Thyroid gland (tissue), 4 donors: ENCODE data around the gene AP1S1. TPM values are rescaled to one million over a fixed set of nuclear protein-coding genes. Genes with fewer than 3 reads are reported as not detected.

Experiments
- DNase-seq, 2 donors: peaks; one replicate each; pipeline ENCODE4 v3.0.0-alpha.2; 2019
- H3K27ac ChIP-seq, 3 donors: fragments of 200-600 bp; sonication (generic); 1 replicate in 2 of 3; 2 replicates in 1 of 3; pipeline ENCODE4 v1.5.1; 2016 to 2019; ENCODE audit warnings: mild to moderate bottlenecking in 1 of 3, moderate library complexity in 1 of 3
- H3K27me3 ChIP-seq: fragments of 200-600 bp; sonication (generic); one replicate; pipeline ENCODE4 v1.5.1; 2019
- H3K36me3 ChIP-seq, 2 donors: fragments of 200-600 bp; sonication (generic); one replicate each; pipeline ENCODE4 v1.5.1; 2016 to 2019
- H3K4me1 ChIP-seq, 2 donors: fragments of 200-600 bp; sonication (generic); one replicate each; pipeline ENCODE4 v1.5.1; 2017 to 2019
- H3K4me3 ChIP-seq, 3 donors: fragments of 200-600 bp; sonication (generic); replicated peaks in 1 of 3; 1 replicate in 2 of 3; 2 replicates in 1 of 3; pipeline ENCODE4 v1.5.1; 2016; ENCODE audit warnings: mild to moderate bottlenecking in 1 of 3
- H3K9me3 ChIP-seq: fragments of 200-600 bp; sonication (generic); one replicate; pipeline ENCODE4 v1.5.1; 2017
- POLR2A ChIP-seq, 2 donors: fragments of 450-650 bp; IDR thresholded peaks; one replicate each; pipeline ENCODE4 v1.6.1; 2017; ENCODE audit warnings: antibody characterized with exemption in 2 of 2, mild to moderate bottlenecking in 2 of 2, moderate library complexity in 1 of 2
- WGBS, 2 donors: methylation state at CpG; one replicate each; pipeline ENCODE4 v1.1.5; 2017; 5-methylcytosine and 5-hydroxymethylcytosine counted together
- intact Hi-C: fragments of 100-400 bp; cut with DNase I; formaldehyde crosslinking; loops from one replicate; pipeline ENCODE4 v1.15.1; 2023
- total RNA-seq, 4 donors: library from RNA; depleted of rRNA; stranded (reverse); fragments of >200 nt; gene quantifications; one replicate each; pipeline ENCODE4 v1.2.3, GENCODE V29; 2016
- TF ChIP-seq, protein P1 (sequence below), 6 experiments: fragments of 200-600 bp in 3 of 6; fragments of 450-650 bp in 3 of 6; sonication (generic) in 3 of 6; IDR thresholded peaks; one replicate each; pipeline ENCODE4 v1.5.1; 2016 to 2019; ENCODE audit warnings: antibody characterized with exemption in 6 of 6, mild to moderate bottlenecking in 2 of 6, inconsistent platforms in 1 of 6, moderate library complexity in 1 of 6

AP1S1 gene
- total RNA-seq, 4 donors from 2014 or later = 29.0 to 59.6 (median 41.3) TPM

DNA sequence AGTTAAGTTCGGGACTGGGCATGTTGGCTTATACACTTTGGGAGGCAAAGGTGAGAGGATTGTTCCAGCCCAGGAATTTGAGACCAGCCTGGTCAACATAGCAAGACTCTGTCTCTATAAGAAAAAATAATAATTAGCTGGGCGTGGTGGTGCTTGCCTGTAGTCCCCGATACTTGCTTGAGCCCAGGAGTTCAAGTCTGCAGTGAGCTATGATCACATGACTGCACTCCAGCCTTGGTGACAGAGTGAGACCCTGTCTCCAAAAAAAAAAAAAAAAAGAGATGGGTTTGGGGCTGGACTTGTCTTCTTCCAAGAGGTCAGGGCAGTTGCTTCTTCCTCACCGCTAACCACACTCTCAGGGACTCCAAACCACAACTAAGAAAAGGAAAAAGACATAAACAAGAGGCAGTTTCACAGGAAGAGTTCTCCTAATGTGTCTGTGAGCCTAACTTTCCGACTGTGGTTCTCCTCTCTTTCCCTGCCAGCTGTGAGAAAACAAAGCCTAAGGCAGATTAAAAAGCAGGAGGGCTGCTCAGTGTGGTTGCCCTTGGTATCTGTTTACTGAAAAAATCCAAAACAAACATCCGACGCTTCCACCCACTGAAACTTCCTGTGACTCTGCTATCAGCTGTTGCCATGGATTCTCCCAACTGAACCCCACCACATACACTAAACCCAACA is 29.8 kb upstream of the AP1S1 start:
- no peaks in the 10 kb centered on the region for H3K9me3 ChIP-seq
- WGBS, 2 donors = 58 to 76% methylated on average over 7 of the region's 7 CpGs
- H3K27me3 ChIP-seq = no peaks in the 10 kb centered on the region
- intact Hi-C loops = no loop called here
- no peak for DNase-seq
- H3K27ac ChIP-seq = peak overlapping the region in 2 of 3 donors; percentile 21 to 22
- H3K4me3 ChIP-seq = no peak overlapping the region
- H3K4me1 ChIP-seq = peaks cover 21 to 39% of the 10 kb centered on the region in 2 donors
- no peaks in the 10 kb centered on the region for H3K36me3 ChIP-seq
- no peak for TF ChIP-seq POLR2A (IDR thresholded peaks at IDR 0.05)
- TF ChIP-seq, protein P1, sequence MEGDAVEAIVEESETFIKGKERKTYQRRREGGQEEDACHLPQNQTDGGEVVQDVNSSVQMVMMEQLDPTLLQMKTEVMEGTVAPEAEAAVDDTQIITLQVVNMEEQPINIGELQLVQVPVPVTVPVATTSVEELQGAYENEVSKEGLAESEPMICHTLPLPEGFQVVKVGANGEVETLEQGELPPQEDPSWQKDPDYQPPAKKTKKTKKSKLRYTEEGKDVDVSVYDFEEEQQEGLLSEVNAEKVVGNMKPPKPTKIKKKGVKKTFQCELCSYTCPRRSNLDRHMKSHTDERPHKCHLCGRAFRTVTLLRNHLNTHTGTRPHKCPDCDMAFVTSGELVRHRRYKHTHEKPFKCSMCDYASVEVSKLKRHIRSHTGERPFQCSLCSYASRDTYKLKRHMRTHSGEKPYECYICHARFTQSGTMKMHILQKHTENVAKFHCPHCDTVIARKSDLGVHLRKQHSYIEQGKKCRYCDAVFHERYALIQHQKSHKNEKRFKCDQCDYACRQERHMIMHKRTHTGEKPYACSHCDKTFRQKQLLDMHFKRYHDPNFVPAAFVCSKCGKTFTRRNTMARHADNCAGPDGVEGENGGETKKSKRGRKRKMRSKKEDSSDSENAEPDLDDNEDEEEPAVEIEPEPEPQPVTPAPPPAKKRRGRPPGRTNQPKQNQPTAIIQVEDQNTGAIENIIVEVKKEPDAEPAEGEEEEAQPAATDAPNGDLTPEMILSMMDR (IDR thresholded peaks at IDR 0.05) = no peak

- WGBS, 2 donors = 17 to 41% methylated on average over 7 to 15 of the region's 15 CpGs
- H3K4me1 ChIP-seq = peaks cover 21 to 39% of the 10 kb centered on the region in 2 donors
- peak overlapping the region; percentile 29 to 83 (median 75) for H3K27ac ChIP-seq
- intact Hi-C loops = no loop called here
- TF ChIP-seq, protein P1 (IDR thresholded peaks at IDR 0.05) = no peak
- no peak for TF ChIP-seq POLR2A (IDR thresholded peaks at IDR 0.05)
- no peak overlapping the region for H3K4me3 ChIP-seq
- peak; percentile 63 to 64 for DNase-seq
- no peaks in the 10 kb centered on the region for H3K27me3 ChIP-seq
- no peaks in the 10 kb centered on the region for H3K9me3 ChIP-seq
- H3K36me3 ChIP-seq = no peaks in the 10 kb centered on the region
Measured at GRCh38 chr7:101125989-101126650, 28.2 kb upstream of the AP1S1 start.

DNA sequence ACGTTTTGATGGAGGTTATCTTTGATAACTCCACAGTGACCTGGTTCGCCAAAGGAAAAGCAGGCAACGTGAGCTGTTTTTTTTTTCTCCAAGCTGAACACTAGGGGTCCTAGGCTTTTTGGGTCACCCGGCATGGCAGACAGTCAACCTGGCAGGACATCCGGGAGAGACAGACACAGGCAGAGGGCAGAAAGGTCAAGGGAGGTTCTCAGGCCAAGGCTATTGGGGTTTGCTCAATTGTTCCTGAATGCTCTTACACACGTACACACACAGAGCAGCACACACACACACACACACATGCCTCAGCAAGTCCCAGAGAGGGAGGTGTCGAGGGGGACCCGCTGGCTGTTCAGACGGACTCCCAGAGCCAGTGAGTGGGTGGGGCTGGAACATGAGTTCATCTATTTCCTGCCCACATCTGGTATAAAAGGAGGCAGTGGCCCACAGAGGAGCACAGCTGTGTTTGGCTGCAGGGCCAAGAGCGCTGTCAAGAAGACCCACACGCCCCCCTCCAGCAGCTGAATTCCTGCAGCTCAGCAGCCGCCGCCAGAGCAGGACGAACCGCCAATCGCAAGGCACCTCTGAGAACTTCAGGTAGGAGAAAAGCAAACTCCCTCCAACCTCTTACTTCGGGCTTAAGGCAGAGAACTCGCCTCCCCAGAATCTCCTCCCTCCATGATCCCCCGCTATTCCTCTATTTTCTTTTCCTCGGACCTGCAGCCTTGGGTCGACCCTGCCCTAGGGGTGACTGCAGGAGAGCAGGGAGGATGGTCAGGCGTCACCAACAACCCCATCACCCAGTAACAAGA is 27.4 kb upstream of the AP1S1 start, which contains the start of gene SERPINE1:
Gene SERPINE1, plus strand, starts transcription at position 454 of the 809 bp plus-strand sequence. CDS start 1,290 bp downstream, outside the sequence.
- intact Hi-C loops = no loop called here
- Histone ChIP-seq H3K27me3 (no peaks in the 10 kb centered on the region), H3K4me1 (peaks cover 21 to 38% of the 10 kb centered on the region in 2 donors), H3K9me3 (no peaks in the 10 kb centered on the region), H3K36me3 (no peaks in the 10 kb centered on the region), H3K27ac (peak within 1 kb of the TSS; percentile 29 to 83 (median 75)), H3K4me3 (no peak within 1 kb of the TSS)
- 1 to 5% methylated on average over 7 to 22 of the region's 22 CpGs for WGBS, 2 donors
- peak; percentile 84 to 85 for DNase-seq
- TF ChIP-seq, protein P1 (IDR thresholded peaks at IDR 0.05) = peak in 1 of 6 experiments; percentile 11
- peak in 1 of 2 donors; percentile 66 for TF ChIP-seq POLR2A (IDR thresholded peaks at IDR 0.05)

- peak overlapping the region in 2 of 3 donors; percentile 50 to 75 for H3K27ac ChIP-seq
- H3K27me3 ChIP-seq = no peaks in the 10 kb centered on the region
- intact Hi-C loops = no loop called here
- DNase-seq = no peak
- H3K4me3 ChIP-seq = no peak overlapping the region
- H3K36me3 ChIP-seq = no peaks in the 10 kb centered on the region
- 71 to 73% methylated on average over 3 of the region's 3 CpGs for WGBS, 2 donors
- TF ChIP-seq, protein P1 (IDR thresholded peaks at IDR 0.05) = no peak
- no peak for TF ChIP-seq POLR2A (IDR thresholded peaks at IDR 0.05)
- H3K4me1 ChIP-seq = peaks cover 21 to 31% of the 10 kb centered on the region in 2 donors
- no peaks in the 10 kb centered on the region for H3K9me3 ChIP-seq
Measured at GRCh38 chr7:101127460-101128039, 26.7 kb upstream of the AP1S1 start.
